Activated T-helper 9 cell treated with anti-CD3 and anti-CD28 coated beads, Interleukin-2, amount 50 U/mL, for 16 hours (primary cell): ENCODE data around the gene PKMYT1.
"Not testable (repeated sequence)": the region's sequence is repeated elsewhere in the genome, so short reads cannot be mapped to it uniquely, and the experiment has no call there.

Source experiments
- DNase-seq: peaks from one replicate; pipeline ENCODE4 v3.0.0-alpha.2; 2020; ENCODE audit warnings: low read depth

PKMYT1 gene

DNA sequence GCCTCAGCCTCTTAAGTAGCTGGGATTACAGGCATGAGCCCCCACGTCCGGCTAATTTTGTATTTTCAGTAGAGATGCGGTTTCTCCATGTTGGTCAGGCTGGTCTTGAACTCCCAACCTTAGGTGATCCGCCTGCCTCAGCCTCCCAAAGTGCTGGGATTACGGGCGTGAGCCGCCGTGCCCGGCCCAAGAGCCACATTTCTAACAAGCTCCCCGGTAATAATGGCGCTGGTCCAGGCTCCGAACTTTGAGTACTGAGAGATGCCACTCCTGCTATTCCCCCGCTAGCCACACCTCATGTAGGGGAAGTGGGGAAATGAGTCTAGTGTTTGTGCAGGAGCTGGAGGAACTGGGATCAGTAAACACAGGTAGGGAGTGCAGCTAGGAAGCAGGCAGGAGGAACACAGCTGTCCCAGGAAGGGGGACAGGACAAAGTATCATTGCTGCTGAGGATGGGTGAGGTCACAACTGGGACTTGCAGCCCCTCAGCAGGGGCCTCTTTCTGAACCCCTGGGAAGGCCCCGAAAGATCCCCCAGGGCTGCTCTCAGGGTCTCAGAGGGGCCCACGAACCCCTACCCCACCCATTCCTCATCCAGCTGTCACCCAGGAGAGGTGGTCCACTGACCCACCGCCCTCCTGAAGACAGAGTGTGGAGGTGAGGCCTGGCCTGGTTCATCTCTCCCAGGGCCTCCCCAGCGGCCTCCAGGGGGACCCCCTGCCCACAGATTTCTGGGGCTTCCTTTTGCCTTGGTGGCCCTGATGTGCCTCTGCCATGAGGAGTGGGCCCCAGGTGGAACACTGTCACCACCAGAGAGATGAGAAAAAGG is 19.8 kb downstream of the PKMYT1 start:
- DNase-seq: no peak

DNA sequence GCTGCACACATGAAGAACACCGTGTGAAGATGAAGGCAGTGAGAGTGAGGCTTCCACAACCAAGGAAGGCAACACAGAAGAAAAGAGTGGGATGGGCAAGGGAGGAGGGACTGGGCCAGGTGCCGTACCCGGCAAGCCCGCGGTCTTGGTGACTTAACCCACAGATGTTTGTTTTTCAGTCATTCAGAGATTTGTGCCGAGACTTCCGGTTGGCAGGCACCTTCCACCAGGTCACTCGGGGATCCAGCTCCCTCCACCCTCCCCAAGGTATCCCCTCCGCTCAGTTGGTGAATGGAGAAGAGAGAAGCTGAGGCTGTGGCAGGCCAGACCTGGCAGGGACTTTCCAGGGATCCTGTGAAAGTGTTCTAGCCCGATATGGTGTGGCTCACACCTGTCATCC is 21.0 kb downstream of the PKMYT1 start:
- no peak for DNase-seq

DNA sequence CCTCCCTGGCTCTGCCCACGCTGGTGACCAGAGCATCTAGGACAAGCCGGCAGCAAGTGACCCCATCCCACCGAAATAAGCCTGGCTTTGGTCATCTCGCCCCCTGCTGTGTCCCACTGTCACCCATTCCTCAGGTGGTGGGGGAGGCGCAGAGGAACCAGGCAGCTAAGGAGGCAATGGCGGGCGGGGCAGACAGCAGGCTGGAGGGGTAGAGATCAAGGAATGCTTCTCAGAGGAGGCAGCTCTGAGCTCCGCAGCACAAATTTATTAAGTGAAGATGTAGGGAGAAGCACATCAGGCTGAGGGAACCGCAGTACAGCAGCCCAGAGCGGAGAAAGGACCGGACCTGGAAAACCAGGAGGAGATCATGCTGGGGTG is 23.7 kb downstream of the PKMYT1 start:
- DNase-seq: no peak

DNA sequence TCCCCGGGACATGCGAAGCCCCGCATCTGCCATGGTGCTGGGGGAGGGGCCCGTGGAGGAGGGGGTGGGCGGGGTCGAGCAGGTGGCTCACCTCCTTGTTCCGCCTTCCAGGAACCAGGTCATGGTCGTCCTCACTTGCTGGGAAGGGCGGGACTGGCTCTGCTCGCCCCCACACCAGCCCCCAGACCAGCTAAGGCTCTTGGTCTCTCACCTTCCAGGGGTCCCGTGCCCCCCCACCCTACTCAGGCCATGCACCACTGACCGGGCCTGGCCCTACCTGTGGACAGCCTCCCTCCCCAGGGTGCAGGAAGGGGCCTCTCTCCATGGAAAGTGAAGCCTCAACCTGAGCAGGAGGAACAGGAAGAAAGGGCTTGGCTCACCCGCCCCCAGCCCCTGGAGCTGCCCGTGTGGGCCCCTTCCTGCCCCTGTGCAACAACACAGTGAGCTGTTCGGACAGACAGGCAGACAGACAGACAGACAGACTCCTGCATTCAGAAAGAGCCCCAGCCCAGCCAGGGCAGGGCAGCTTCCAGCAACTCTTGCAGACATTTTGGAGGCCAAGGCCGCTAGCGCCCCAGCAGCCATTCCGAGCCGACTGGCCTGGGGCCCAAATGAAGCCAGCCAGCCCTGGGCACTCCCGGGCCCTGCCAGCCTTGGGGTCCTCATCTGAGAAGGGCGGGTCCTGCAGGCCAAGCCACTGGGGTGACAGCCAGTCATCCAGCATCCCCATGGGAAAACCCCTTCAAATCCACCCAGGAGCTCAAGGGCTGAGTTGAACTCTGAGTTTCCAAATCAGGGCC is 24.3 kb downstream of the PKMYT1 start:
- no peak for DNase-seq

DNA sequence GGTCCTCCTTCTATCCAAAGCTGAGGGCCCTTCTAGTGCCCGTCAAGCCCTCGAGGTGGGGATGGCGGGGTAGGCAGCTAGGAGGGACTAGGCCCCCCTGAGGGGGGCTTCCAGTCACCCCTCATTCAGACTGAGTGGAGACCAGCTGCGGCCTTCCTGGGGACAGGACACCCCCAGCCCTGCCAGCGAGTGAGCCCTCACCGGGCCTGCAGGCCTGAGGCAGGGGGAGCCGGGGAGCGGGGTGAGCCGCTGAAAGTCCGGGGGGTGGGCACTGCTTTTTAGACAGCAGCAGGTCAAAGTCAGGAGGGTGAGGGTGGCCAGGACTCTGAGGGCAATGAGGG is 24.8 kb downstream of the PKMYT1 start:
- DNase-seq: no peak

DNA sequence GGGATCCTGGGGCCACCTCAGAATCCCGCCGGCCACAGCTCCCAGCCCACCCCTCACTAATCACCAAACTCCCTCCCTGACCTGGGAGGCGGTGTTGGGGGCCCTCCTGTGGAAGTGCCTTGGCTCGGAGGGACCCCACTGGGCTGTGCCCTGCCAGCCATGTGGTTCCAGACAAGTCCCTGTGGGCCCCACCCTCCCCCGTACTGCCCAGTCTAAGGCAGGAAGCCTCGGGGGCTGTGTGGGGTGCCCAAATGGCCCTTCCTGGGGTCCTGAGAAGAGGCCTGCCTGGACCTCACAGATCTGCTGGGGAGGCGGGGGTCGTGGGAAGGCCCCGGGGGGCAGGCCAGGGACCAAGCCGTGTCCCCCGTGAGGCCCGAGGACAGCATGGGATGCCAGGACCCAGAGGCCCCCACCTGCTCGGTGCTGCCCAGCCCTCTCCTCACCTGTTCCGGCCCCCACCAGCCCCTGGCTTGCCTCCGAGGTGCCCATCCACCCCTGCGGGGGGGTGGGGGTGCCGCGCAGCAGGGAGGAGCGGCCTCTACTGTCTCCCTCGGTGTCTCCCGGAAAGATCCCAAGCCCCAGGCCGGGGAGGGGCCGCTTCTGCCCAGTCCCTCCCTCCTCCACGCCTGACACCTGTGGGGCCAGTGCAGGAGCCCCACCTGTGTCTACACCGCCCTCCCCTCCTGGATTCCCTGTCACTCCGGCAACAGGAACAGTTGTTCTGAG is 25.4 kb downstream of the PKMYT1 start:
- DNase-seq: no peak

DNA sequence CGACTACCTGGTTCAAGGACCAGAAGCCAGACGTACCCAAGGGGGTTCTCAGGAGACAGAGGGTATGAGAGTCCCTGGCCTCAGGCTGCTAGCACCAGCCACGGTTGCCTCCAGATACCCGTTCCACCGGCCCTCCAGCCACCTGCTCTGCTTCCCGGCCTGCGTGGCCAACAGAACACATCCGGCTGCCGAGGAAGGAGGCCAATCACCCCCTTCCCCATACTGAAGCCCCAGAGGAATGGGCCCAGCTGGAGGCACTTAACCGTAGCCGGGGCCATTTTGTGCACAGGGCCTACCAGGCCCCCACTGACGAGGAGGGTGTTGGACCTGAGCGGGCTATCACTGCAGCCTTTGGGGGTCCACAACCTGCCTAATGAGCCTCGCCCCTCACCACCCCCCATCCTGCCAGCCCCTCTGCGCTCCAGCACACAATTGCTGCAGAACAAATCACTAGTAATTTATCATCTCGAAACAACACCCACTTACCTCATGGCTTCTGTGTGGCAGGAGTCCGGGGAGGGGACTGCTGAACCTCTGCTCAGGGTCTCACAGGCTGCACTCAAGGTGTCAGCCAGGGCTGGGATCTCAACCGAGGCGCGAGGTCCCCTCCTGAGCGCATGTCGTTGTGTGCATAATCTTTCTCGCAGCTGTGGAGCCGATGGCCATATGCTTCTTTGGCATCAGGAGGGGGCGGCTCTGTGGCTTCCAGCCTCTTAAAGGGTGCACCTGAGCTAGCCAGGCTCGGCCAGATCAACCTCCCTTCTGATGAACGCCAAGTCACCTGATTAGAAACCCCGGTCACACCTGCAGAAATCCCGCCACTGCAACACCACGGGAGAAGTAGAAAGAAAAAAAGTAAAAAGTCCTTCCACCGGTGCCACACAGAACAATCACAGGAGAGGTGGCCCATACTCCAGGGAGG is 26.3 kb downstream of the PKMYT1 start:
- DNase-seq: no peak

DNA sequence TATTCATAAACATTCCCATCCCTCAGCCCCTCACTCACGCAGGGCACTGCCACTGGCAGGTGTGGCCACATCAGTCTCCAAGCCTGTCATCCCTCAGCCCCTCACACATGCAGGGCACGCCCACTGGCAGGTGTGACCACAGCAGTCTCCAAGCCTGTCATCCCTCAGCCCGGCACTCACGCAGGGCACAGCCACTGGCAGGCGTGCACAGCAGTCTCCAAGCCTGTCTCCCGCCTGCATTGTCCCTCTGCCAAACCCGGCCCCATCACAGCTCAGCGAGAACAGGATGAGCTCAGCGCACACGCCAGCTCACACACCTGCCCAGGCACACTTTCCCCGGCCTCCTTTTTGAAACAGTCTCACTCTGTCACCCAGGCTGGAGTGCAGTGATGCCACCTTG is 27.6 kb downstream of the PKMYT1 start:
- DNase-seq: no peak

DNA sequence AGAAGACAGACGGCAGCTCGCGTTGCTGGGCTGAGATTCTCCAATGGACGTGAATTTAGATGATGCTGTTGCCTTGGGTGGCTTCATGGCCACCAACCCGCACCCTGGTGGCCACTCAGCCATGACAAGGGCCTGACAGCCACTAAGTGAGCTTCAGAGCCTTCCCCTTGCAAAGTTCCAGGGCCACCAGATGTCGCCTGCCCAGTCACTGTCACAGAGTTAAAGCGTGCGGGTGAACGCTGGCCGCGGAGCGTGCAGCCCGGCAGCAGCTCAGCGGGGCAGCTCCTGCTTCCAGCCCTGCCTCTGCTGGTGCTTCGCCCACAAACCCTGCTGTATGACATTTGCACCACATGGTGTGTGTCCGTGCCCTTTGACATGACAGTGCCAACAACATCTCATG is 29.5 kb downstream of the PKMYT1 start:
- DNase-seq: no peak

DNA sequence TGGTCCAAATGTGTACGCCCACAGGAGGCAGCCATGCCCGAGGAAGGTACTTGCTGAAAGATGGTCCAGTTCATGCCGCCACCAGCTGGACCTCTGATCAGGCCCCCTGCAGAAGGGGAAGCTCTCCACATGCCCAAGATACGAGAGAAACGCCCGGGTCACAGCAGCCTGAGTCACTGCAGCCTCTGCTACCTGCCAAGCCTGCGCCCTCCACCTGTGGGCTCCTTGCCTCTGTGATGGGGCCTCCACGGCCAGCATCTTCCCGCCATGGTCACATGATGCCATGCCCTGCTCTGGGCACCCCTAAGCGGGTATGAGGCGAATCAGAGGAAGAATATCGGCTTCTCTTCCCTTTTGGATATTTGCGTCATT is 29.9 kb downstream of the PKMYT1 start:
- DNase-seq: no peak

DNA sequence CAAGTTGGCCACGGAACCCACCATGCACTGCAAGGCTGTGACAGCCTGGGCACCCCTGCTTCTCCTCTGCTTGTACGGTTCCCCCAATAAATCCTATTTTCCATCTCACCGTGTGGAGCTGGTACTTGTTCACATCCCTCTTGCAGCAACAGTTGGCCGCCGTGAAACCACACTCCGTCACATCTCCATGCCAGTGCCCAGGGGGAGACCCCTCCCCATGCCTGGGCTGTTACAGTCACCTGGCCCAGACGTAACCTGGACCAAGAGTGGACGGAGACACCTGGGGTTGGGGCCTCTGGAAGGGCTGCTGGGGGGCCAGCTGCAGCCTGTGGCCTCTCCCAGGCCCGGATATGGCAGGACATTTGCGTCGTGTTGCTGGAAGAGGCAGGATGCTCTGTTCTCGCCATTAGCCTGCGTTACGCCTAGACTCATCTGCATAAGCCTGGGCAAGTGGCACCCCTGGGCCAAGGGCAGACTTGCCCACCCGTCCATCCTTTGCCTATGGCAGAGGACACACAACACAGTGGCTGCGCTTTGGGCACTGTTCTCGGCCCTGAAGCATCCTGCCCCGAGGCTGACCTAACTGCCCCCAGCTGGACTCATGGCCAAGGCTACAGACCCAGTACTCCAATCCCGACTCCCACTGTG is 30.4 kb downstream of the PKMYT1 start:
- no peak for DNase-seq

DNA sequence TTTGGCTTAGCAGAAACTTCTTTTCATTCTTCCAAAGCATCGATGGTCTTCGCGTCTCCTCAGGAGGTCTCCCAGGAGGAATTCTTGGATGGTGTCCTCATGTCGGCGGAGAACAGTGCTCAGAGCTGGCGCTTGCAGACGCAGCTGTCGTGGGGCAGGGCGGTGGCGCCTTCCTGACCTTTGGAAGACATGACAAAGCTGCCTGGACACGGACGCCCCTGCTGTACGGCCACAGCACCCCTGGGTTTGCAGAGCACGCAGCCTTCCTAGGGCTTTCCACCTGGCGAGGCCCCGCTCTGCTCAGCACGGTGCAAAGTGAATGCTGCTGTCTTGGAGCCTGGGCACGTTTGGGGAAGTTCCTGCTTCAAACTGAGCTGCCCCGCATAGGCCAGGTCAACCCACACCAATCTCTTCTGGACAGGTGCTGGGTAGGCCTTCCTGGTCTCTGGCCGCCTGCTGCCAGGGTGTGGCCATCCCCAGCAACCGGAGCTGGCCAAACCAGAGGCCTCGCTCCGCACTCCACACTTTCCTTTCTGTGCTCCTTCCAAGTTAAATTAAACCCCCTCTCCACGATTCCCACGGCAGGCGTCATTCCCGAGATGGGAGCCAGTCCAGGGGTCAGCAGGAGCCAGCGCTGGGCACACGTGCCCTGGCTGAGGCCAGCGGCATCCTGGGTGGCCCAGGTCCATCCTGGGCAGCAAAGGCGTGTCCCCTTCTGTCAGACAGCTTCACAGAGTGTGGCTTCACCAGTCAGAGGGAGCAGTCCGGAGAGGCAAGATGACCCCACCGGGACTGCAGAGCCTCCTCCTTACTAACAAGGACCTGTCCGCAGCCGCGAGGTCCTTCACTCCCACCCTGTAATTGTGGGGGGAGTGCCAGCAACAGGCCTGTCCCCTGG is 31.2 kb downstream of the PKMYT1 start:
- DNase-seq: no peak

DNA sequence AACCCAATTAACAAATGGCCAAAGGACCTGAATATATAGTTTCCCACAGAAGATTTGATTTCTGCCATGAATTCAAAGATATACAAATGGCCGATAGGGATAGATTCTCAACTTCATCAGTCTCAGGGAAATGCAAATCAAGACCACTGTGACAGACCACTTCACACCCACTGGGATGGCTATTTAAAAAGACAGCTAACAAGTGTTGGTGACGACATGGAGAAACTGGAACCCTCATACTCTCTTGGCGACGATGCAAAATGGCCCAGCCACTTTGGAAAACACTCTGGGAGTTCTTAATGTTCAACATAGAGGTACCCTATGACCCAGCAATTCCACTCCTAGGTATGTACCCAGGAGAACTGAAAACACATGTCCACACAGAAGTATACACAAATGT is 33.6 kb downstream of the PKMYT1 start:
- DNase-seq: no peak

DNA sequence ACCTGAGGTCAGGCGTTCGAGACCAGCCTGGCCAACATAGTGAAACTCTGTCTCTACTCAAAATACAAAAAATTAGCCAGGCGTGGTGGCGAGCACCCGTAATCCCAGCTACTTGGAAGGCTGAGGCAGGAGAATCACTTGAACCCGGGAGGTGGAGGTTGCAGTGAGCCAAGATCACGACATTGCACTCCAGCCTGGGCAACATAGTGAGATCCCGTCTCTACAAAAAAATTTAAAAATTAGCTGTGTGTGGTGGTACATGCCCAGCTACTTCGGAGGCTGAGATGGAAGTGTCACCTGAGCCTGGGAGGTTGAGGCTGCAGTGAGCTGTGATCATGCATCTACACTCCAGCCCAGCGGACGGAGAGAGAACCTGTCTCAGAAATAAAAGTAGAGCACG is 36.5 kb downstream of the PKMYT1 start:
- DNase-seq: not testable (repeated sequence)

DNA sequence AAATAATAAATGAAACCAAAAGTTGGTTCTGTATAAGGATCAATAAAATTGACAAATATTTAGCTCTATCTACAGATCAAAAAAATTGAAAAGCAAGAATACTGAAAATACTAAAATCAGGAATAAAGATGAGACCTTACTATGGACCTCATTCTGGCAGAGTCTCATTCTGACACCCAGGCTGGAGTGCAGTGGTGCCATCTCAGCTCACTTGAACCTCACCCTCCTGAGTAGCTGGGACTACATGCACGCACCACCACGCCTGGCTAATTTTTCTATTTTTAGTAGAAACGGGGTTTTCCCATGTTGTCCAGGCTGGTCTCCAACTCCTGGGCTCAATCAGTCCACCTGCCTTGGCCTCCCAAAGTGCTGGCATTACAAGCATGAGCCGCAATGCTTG is 38.2 kb downstream of the PKMYT1 start:
- DNase-seq: no peak

DNA sequence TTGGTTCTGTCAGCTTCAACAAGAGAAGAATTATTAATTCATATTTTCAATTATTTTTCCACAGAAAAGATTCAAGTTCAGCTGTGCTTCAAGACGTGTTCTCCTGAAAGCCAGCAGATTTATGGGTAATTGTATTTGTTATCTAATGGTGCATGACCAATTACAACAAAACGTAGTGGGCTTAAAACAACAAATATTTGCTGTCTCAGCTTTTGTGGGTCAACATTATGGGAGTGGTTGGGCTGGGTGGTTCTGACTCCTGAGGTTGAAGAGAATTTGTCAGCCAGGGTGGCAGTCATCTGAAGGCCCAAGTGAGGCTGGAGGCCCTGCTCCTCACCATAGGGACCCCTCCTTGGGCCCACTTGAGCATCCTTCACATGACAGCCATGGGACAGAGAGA is 40.3 kb downstream of the PKMYT1 start:
- DNase-seq: no peak

DNA sequence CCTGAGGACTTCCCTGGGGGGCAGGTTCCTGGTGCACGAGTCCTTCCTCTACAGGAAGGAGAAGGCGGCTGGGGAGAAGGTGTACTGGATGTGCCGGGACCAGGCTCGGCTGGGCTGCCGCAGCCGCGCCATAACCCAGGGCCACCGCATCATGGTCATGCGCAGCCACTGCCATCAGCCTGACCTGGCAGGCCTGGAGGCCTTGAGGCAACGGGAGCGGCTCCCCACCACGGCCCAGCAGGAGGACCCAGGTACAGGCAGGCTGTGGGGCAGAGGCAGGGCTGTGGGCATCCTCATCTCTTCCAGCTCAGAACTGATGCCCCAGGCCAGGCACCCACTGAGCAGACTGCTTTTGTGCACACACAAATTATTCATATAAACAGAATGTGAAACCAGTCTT is 42.0 kb downstream of the PKMYT1 start:
- no peak for DNase-seq

DNA sequence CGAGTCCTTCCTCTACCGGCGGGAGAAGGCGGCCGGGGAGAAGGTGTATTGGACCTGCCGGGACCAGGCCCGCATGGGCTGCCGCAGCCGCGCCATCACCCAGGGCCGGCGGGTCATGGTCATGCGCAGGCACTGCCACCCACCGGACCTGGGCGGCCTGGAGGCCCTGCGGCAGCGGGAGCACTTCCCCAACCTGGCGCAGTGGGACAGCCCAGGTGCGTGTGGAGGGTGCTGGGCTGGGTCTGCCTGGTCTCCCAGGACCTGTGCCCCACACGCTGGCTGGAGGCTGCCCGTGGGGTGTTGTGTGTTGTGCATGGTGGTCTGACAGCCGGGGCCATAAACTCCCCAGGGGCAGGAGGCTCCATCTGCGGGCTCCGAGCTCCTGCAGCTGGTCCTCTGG is 43.1 kb downstream of the PKMYT1 start:
- no peak for DNase-seq

DNA sequence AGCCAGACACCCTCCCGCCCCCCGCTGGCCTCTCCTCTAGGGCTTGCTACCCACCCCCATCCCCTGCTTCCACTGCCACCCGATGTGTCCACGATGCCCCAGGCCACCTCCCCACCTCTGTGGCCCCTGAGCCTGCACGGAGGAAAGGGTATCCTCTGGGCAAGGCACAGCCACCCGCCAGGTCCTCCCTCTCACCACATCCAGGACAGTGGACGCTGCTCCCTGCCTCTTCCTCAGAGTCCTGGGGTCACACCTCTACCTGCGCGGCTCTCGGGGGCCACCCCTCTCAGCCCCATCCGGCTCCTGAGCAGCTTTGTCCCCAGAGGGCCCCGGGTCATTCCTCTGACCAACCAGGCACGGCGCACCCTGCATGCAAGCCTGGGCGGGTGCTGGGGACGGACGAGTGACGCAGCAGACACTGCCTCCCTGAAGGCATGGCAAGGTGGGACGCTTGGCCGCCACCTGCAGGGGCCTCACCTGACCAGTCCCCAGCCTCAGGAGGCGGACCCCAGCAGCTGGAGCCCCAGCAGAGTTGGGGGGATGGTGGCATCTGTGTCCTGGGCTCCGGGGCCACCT is 43.7 kb downstream of the PKMYT1 start:
- no peak for DNase-seq

DNA sequence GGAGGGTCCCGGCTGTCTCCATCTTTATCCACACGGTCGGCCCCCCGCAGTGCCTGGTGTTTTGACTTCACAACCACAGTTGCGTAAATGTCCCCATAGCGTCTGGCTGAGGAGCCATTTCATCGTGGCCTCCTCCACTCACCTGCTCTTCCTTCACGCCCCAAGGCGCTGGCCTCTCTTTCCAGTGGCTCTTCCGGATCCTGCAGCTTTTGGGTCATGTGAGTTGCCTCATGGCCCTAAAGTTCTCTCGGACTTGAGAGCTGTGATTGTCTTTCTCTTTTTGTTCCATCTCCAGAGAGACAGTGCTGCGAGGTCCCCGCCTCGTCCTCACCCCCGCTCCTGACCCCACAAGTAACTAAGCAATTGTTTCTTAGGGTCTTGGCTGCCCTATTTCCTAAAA is 45.8 kb downstream of the PKMYT1 start:
- no peak for DNase-seq
